VCaP (cell line): ENCODE measurements around the gene DGKE.

ENCODE experiments used
- H3K27ac ChIP-seq: fragments of 450-650 bp; 2 replicates; pipeline ENCODE4 v1.5.1; 2017
- TF ChIP-seq, protein P1 (sequence below): fragments of 450-650 bp; conservative IDR thresholded peaks from 2 replicates; pipeline ENCODE4 v1.5.1; 2017; ENCODE audit warnings: mild to moderate bottlenecking, moderate library complexity

DGKE gene

GRCh38 chr17:56833057-56833808 is 718 bp upstream of the DGKE start:
- TF ChIP-seq, protein P1, sequence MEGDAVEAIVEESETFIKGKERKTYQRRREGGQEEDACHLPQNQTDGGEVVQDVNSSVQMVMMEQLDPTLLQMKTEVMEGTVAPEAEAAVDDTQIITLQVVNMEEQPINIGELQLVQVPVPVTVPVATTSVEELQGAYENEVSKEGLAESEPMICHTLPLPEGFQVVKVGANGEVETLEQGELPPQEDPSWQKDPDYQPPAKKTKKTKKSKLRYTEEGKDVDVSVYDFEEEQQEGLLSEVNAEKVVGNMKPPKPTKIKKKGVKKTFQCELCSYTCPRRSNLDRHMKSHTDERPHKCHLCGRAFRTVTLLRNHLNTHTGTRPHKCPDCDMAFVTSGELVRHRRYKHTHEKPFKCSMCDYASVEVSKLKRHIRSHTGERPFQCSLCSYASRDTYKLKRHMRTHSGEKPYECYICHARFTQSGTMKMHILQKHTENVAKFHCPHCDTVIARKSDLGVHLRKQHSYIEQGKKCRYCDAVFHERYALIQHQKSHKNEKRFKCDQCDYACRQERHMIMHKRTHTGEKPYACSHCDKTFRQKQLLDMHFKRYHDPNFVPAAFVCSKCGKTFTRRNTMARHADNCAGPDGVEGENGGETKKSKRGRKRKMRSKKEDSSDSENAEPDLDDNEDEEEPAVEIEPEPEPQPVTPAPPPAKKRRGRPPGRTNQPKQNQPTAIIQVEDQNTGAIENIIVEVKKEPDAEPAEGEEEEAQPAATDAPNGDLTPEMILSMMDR = no peak
- H3K27ac ChIP-seq = peak overlapping the region; percentile 96

- TF ChIP-seq, protein P1 = peak; percentile 42
- peak overlapping the region; percentile 96 for H3K27ac ChIP-seq
These were observed 671 bp downstream of the DGKE start for GRCh38 chr17:56834380-56835263.

- TF ChIP-seq, protein P1 = no peak
- peak overlapping the region; percentile 96 for H3K27ac ChIP-seq
These were observed 1.3 kb downstream of the DGKE start for GRCh38 chr17:56835264-56835585.

- TF ChIP-seq, protein P1 = no peak
- 0 out of 2 replicates have a peak overlapping the region, but pooled peaks have one; percentile 96 for H3K27ac ChIP-seq
These were observed 4.7 kb downstream of the DGKE start for GRCh38 chr17:56838687-56839086.

DNA sequence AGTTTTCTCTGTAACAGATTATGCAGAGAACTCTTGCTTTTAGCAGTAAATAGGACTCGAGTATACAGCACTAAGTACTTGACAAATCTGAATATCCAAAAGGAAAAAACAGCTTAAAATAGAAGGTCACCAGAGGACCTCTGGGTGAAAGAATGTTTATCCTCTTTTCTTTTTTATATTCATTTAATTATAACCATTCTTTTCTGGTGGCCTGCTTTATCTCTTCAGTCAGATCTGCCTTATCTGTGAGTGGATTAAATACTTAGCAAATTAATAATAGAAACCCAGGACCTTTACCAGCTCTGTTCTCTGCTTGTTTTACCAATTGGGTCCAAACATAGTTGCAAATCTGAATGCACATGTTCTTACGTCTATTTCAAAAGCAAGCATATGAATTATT is 8.6 kb downstream of the DGKE start:
- TF ChIP-seq, protein P1 = no peak
- H3K27ac ChIP-seq = peak overlapping the region; percentile 25; the same call in 1 of the 2 replicates

DNA sequence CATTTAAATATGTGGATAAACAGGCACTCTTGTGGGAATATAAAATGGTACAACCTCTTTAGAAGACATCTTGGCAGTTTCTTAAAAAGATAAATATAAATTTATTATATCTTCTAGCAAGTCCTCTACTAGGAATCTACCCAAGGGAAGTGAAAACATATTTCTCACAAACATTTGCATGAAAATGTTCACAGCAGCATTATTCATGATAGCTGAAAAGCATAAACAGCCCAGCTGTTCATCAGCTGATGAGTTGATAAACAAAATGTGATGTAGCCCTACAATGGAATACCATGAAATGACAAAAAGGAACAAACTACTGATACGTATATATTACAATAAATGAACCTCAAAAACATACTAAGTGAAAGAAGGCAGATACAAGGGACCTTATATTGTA is 12.0 kb downstream of the DGKE start:
- no peak overlapping the region for H3K27ac ChIP-seq
- TF ChIP-seq, protein P1 = no peak

- TF ChIP-seq, protein P1 = no peak
- H3K27ac ChIP-seq = no peak overlapping the region
These were observed 13.2 kb downstream of the DGKE start for GRCh38 chr17:56847106-56847505.
